T-helper 17 cell (primary cell): Measurements from ENCODE around the gene MT3. TPM values are rescaled to one million over a fixed set of nuclear protein-coding genes. Genes with fewer than 3 reads are reported as not detected.
"Not testable (repeated sequence)": the region's sequence is repeated elsewhere in the genome, so short reads cannot be mapped to it uniquely, and the experiment has no call there.

Experiments
- ATAC-seq: fragments of 150-1000 bp; cut with Tn5 transposase; 2 replicates; pipeline ENCODE4 v1.10.0; 2021; ENCODE audit warnings: mild to moderate bottlenecking, moderate library complexity
- DNase-seq, 3 donors: peaks; one replicate each; pipeline versions ENCODE4 v3.0.0 to v3.0.0-alpha.2; 2020 to 2021
- H3K9me3 ChIP-seq: one replicate; pipeline ENCODE4 v1.7.0; 2013; ENCODE audit warnings: low read length, mild to moderate bottlenecking; ENCODE audit not compliant: control insufficient read depth, poor library complexity, severe bottlenecking
- H3K27ac Mint-ChIP-seq: one replicate; pipeline ENCODE4 v1.8.0; 2022; ENCODE audit warnings: mild to moderate bottlenecking, moderate library complexity, mixed read lengths
- H3K27me3 Mint-ChIP-seq: one replicate; pipeline ENCODE4 v1.8.0; 2022; ENCODE audit warnings: mixed read lengths
- H3K36me3 Mint-ChIP-seq: one replicate; pipeline ENCODE4 v1.8.0; 2022; ENCODE audit warnings: low read depth, mixed read lengths
- H3K4me1 Mint-ChIP-seq: one replicate; pipeline ENCODE4 v1.8.0; 2022; ENCODE audit warnings: mild to moderate bottlenecking, mixed read lengths
- H3K4me3 Mint-ChIP-seq: one replicate; pipeline ENCODE4 v1.8.0; 2022; ENCODE audit warnings: mild to moderate bottlenecking, moderate library complexity, mixed read lengths
- total RNA-seq, 4 donors: library from RNA in 2 of 4; stranded (reverse) in 2 of 4; gene quantifications; one replicate each; pipeline ENCODE4 v1.2.3 and lab custom pipeline; 2022 to 2026

Gene MT3
- total RNA-seq, 2 donors from 2014 or later = not detected

DNA sequence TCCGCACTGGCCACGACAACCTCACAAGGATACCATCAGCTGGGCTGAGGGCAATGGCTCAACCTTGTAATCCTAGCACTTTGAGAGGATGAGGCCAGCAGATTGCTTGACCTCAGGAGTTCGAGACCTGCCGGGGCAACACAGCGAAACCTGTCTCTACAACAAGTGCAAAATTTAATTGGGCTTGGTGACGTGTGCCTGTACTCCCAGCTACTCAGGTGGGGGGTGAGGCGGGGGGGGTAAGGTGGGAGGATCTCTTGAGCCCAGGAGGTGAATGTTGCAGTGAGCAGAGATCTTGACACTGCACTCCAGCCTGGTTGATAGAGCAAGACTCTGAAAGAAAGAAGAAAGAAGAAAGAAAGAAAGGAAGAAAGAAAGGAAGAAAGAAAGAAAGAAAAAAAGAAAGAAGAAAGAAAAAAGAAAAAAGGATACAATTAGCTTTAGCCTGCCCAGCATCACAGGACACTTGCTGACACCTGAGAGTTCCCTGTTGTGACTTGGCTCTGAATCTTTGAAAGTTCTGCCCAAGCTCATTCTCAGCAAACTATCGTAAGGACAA is 31.1 kb downstream of the MT3 start:
- no peak overlapping the region for H3K27ac Mint-ChIP-seq
- no peaks in the 10 kb centered on the region for H3K36me3 Mint-ChIP-seq
- no peak for ATAC-seq

DNA sequence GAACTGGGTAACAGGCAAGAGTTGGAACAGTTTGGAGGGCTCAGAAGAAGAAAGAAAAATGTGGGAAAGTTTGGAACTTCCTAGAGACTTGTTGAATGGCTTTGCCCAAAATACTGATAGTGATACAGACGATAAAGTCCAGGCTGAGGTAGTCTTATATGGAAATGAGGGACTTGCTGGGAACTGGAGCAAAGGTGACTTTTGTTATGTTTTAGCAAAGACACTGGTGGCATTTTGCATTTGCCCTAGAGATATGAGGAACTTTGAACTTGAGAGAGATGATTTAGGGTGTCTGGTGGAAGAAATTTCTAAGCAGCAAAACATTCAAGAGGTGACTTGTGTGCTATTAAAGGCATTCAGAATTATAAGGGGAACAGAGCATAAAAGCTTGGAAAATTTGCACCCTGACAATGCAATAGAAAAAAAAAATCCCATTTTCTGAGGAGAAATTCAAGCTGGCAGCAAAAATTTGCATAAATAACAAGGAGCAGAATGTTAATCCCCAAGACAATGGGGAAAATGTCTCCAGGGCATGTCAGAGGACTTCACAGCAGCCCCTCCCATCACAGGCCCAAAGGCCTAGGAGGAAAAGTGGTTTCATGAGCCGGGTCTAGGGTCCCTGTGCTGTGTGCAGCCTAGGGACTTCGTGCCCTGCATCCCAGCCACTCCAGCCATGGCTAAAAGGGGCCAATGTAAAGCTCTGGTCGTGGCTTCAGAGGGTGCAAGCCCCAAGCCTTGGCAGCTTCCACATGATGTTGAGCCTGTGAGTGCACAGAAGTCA is 32.5 kb downstream of the MT3 start:
- not testable (repeated sequence) for ATAC-seq, H3K36me3 Mint-ChIP-seq, H3K9me3 ChIP-seq, H3K4me3 Mint-ChIP-seq, H3K27ac Mint-ChIP-seq, DNase-seq
- peaks cover 22% of the 10 kb centered on the region for H3K4me1 Mint-ChIP-seq
- H3K27me3 Mint-ChIP-seq = peaks cover 17% of the 10 kb centered on the region

More for the DNA sequence above, 31.1 kb downstream of the MT3 start:
- peaks cover 12% of the 10 kb centered on the region for H3K27me3 Mint-ChIP-seq
- no peak overlapping the region for H3K4me3 Mint-ChIP-seq
- H3K9me3 ChIP-seq = no peaks in the 10 kb centered on the region
- DNase-seq = no peak
- H3K4me1 Mint-ChIP-seq = peaks cover 16% of the 10 kb centered on the region

DNA sequence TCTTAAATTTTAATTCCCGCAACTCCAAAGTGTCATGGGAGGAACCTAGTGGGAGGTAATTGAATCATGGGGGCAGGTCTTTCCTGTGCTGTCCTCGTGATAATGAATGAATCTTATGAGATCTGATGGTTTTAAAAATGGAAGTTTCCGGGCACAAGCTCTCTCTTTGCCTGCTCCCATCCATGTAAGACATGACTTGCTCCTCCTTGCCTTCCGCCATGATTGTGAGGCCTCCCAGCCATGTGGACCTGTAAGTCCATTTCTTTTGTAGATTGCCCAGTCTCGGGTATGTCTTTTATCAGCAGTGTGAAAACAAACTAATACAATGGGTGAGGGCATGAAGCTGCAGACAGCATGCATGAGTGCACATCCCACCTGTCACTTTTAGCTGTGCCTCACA is 33.9 kb downstream of the MT3 start:
- not testable (repeated sequence) for DNase-seq, H3K36me3 Mint-ChIP-seq, H3K4me3 Mint-ChIP-seq, ATAC-seq, H3K9me3 ChIP-seq, H3K27ac Mint-ChIP-seq
- H3K4me1 Mint-ChIP-seq = peaks cover 18% of the 10 kb centered on the region
- peaks cover 17% of the 10 kb centered on the region for H3K27me3 Mint-ChIP-seq

DNA sequence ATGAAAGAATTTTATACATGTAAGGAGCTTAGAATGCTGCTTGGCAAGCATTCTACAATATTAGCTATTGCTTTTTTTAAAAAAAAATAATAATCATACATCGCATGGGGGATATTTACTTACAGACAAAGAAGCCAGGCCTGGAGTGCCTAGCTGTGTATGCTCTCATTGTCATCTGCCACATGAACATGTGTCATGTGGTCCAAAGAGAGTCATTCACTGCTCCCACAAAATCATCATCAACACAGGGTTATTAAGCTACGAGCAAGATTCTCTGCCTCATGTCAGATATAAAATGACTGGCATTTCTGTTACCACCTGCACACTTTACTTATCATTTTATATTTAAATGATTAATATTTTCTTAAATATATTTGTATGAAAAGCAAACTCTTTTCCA is 34.3 kb downstream of the MT3 start:
- Mint-ChIP-seq H3K4me1 (peaks cover 18% of the 10 kb centered on the region), H3K4me3 (no peak overlapping the region), H3K27me3 (peaks cover 13% of the 10 kb centered on the region), H3K36me3 (no peaks in the 10 kb centered on the region), H3K27ac (no peak overlapping the region)
- H3K9me3 ChIP-seq = no peaks in the 10 kb centered on the region
- DNase-seq (no peak), ATAC-seq (no peak)

DNA sequence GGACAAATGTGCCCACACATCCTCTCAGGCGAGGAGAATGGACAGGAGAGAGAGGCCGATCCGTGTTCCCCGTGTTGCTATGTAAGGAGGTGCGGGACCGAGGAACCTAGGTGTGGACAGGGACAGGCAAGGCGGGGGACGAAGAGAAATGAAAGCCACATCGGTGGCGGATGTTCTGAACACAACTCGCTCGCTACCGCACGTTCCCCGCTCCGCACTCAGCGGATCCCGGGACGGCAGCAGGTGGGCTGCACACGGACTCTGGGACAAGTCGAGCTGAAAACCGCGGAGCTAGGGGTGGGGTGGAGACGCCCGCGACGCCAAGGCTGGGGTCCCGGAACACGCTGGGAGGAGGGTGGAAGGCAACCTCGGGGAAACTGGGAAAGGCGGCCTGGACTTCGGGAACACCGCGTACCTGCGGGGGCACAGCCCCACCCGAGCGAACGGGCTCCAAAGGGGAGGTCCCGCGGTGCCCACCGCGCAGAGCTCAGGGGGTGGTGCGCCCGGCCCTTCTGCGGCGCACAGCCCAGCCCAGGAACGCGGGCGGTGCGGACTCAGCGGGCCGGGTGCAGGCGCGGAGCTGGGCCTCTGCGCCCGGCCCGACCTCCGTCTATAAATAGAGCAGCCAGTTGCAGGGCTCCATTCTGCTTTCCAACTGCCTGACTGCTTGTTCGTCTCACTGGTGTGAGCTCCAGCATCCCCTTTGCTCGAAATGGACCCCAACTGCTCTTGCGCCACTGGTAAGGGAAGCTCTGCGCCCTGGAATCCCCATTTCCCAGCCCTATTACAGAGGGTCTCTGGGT is 36.0 kb downstream of the MT3 start, which contains the start of gene MT1E:
MT1E (plus strand) TSS at position 642 of the 803 bp plus-strand sequence; CDS start at position 713, 71 bp downstream.
- peak within 1 kb of the TSS; percentile 24 for H3K27ac Mint-ChIP-seq
- DNase-seq (peak in 1 of 3 donors; percentile 39), ATAC-seq (peak; percentile 96)
- no peaks in the 10 kb centered on the region for H3K9me3 ChIP-seq
- H3K27me3 Mint-ChIP-seq = peaks cover 12% of the 10 kb centered on the region
- H3K4me3 Mint-ChIP-seq = peak within 1 kb of the TSS; percentile 95
- H3K36me3 Mint-ChIP-seq = no peaks in the 10 kb centered on the region
- peaks cover 18% of the 10 kb centered on the region for H3K4me1 Mint-ChIP-seq

DNA sequence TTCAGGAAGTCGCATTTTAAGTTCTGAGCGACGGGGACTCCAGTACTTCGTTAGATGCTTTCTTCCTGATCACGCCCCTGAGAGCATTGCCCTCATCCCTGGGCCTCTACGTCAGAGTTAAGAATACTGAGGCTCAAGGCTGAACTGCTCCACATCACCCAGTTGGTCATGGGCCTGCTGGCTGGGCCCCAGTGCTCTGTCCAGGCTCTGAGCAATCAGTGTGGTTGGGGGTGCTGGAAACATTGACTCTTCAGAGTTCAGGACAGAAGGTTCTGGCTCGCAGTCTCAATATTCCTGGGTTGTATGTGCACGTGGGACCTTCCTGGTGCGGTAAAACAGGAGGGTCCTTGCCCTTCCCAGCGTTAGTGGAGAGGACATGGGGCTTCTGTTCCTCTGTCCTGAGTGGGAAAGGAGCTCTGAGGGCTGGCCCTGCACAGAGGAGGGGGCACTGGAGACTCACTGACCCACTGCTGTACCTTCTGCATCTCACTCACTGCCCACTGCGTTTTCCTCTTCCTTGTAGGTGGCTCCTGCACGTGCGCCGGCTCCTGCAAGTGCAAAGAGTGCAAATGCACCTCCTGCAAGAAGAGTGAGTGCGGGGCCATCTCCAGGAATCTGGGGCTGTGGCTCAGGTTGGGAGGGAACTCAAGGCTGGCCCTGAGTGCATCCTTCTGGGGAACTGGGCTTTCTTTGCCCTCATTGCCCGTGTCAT is 36.8 kb downstream of the MT3 start:
- peaks cover 20% of the 10 kb centered on the region for H3K27me3 Mint-ChIP-seq
- H3K4me1 Mint-ChIP-seq = peaks cover 18% of the 10 kb centered on the region
- DNase-seq (no peak), ATAC-seq (peak; percentile 20)
- no peaks in the 10 kb centered on the region for H3K9me3 ChIP-seq
- H3K4me3 Mint-ChIP-seq = peak overlapping the region; percentile 95
- H3K27ac Mint-ChIP-seq = no peak overlapping the region
- no peaks in the 10 kb centered on the region for H3K36me3 Mint-ChIP-seq

DNA sequence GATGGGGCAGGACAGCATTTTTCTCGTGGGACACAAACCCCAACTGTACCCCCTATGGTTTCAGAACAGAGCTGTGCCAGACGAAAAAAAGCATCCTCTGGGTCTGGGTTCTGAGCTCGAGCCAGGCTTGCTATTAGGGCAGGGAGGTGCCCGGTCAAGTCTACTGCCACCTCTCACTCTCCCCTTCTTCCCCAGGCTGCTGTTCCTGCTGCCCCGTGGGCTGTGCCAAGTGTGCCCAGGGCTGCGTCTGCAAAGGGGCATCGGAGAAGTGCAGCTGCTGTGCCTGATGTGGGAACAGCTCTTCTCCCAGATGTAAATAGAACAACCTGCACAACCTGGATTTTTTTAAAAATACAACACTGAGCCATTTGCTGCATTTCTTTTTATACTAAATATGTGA is 37.4 kb downstream of the MT3 start:
- H3K4me3 Mint-ChIP-seq = peak overlapping the region; percentile 95
- H3K36me3 Mint-ChIP-seq = peaks cover under 1% of the 10 kb centered on the region
- no peak for DNase-seq
- H3K9me3 ChIP-seq = no peaks in the 10 kb centered on the region
- H3K27me3 Mint-ChIP-seq = peaks cover 26% of the 10 kb centered on the region
- no peak overlapping the region for H3K27ac Mint-ChIP-seq
- no peak for ATAC-seq
- H3K4me1 Mint-ChIP-seq = peaks cover 17% of the 10 kb centered on the region

DNA sequence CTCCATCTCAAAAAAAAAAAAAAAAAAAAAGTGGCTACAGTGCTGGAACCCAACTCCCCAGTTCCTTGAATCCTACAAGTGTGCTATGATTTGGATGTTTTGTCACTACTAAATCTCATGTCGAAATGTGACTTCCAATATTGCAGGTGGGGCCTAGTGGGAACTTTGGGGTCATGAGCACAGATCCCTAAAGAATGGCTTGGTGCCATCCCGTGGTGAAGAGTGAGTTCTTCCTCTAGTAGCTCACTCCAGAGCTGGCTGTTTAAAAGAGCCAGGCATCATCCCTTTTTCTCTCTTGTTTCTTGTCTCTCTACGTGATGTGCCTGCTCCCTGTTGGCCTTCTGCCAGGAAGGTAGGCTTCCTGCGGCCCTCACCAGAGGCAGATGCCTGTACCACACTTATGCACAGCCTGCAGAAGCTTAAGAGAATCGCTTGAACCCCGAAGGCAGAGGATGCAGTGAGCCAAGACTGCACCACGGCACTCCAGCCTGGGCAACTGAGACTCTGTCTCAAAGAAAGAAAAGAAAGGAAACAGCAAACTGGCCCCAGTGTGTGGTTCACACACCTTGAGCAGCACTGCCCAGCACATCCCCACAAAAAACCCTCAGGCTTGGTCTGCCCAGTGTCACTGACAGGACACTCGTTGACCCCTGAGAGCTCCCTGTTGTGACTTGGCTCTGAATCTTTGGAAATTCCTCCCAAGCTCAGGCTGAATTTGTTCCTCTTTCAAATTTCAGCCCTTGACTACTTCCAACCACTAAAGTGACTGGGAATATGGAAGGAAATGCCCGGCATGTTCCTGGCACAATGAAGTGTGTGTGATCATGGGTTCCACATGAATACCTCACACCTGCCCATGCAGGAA is 39.4 kb downstream of the MT3 start:
- Mint-ChIP-seq H3K27me3 (peaks cover 42% of the 10 kb centered on the region), H3K36me3 (peaks cover 3% of the 10 kb centered on the region), H3K27ac (no peak overlapping the region), H3K4me1 (peaks cover 21% of the 10 kb centered on the region), H3K4me3 (no peak overlapping the region)
- ATAC-seq = no peak
- H3K9me3 ChIP-seq = no peaks in the 10 kb centered on the region
- no peak for DNase-seq

DNA sequence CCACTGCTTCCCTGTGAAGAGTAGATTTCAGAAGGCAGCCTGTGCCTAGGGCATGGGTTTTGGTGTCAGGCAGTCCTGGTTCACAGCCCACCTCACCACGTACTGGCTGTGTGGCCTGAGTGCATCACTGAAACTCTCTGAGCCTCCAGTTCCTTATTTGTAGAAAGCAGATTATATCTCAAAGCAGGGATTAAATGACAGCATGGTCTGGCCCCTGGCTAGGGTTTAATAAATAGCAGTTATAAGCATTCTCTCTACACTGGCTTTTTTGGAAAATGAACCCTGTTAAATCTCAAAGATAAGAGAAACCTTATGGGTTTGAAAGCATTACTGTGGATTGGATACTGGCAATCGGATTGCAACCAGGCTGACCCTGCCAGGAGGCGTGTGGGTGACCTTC is 40.2 kb downstream of the MT3 start:
- Mint-ChIP-seq H3K36me3 (peaks cover 3% of the 10 kb centered on the region), H3K4me1 (peaks cover 21% of the 10 kb centered on the region), H3K27ac (no peak overlapping the region)

DNA sequence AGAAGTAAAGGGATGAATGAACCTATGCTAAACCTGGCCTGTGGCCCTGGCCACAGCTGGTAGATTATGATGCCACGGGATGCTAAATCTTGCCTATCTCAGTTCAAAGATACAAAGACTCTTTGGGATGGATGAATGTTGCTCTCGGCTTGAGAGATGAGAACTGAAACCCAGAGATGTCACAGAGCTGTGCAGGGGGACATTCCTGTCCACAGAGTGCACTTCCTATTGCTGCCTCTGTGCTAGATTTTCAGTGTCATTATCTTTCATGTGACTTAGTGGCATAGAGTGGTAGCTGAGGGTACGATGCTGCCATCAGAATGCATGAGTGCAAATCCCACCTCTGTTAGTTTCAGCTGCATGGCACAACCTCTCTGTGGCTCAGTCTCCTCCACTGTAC is 40.8 kb downstream of the MT3 start:
- H3K4me1 Mint-ChIP-seq = peaks cover 21% of the 10 kb centered on the region
- ATAC-seq = peak; percentile 30
- H3K36me3 Mint-ChIP-seq = peaks cover 5% of the 10 kb centered on the region
- no peak for DNase-seq
- H3K9me3 ChIP-seq = no peaks in the 10 kb centered on the region
- peaks cover 54% of the 10 kb centered on the region for H3K27me3 Mint-ChIP-seq
- no peak overlapping the region for H3K27ac Mint-ChIP-seq
- no peak overlapping the region for H3K4me3 Mint-ChIP-seq

More for the DNA sequence above, 40.2 kb downstream of the MT3 start:
- ATAC-seq (no peak), DNase-seq (no peak)
- H3K27me3 Mint-ChIP-seq = peaks cover 50% of the 10 kb centered on the region
- H3K9me3 ChIP-seq = no peaks in the 10 kb centered on the region
- H3K4me3 Mint-ChIP-seq = no peak overlapping the region

DNA sequence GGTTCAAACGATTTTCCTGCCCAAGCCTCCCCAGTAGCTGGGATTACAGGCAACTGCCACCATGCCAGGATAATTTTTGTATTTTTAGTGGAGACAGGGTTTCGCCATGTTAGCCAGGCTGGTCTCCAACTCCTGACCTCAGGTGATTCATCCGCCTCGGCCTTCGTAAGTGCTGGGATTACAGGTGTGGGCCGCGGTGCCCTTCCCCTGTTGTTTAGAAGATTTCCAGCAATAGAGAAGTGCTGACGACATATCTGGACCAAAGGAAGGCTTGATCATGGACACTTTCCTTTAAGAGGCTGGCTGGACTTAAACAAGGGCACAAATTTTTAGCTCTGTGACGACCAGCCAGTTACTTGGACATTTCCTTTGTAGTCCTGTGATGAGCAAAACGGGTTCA is 41.9 kb downstream of the MT3 start:
- Mint-ChIP-seq H3K27me3 (peaks cover 55% of the 10 kb centered on the region), H3K36me3 (peaks cover 5% of the 10 kb centered on the region), H3K4me3 (peak overlapping the region; percentile 79), H3K27ac (no peak overlapping the region), H3K4me1 (peaks cover 14% of the 10 kb centered on the region)
- no peak for DNase-seq
- H3K9me3 ChIP-seq = no peaks in the 10 kb centered on the region
- ATAC-seq = no peak

DNA sequence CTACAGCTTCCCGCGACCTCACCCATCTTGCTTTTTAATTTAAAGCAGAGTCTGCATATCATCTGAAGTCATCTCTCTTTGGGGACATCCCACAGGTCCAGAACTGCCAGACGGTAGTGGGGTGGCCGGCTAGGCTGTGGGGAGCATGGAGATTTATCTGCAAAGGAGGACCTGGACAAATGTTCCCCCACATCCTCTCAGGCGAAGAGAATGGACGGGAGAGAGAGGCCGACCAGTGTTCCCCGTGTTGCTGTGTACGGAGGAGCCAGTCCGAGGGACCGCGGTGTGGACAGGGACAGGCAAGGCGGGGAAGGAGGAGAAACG is 42.5 kb downstream of the MT3 start:
- peaks cover 5% of the 10 kb centered on the region for H3K36me3 Mint-ChIP-seq

More for the DNA sequence above, 42.5 kb downstream of the MT3 start:
- ATAC-seq (no peak), DNase-seq (no peak)
- no peak overlapping the region for H3K27ac Mint-ChIP-seq
- peaks cover 61% of the 10 kb centered on the region for H3K27me3 Mint-ChIP-seq
- H3K4me3 Mint-ChIP-seq = peak overlapping the region; percentile 79
- no peaks in the 10 kb centered on the region for H3K9me3 ChIP-seq
- peaks cover 15% of the 10 kb centered on the region for H3K4me1 Mint-ChIP-seq
